HG03108 (cell line): ENCODE results near the gene SOCS1.

ENCODE experiments used
- ATAC-seq: cut with Tn5 transposase; IDR thresholded peaks from one replicate; pipeline ENCODE4 v1.9.1; 2021; ENCODE audit warnings: moderate library complexity; ENCODE audit not compliant: unreplicated experiment

Gene SOCS1

DNA sequence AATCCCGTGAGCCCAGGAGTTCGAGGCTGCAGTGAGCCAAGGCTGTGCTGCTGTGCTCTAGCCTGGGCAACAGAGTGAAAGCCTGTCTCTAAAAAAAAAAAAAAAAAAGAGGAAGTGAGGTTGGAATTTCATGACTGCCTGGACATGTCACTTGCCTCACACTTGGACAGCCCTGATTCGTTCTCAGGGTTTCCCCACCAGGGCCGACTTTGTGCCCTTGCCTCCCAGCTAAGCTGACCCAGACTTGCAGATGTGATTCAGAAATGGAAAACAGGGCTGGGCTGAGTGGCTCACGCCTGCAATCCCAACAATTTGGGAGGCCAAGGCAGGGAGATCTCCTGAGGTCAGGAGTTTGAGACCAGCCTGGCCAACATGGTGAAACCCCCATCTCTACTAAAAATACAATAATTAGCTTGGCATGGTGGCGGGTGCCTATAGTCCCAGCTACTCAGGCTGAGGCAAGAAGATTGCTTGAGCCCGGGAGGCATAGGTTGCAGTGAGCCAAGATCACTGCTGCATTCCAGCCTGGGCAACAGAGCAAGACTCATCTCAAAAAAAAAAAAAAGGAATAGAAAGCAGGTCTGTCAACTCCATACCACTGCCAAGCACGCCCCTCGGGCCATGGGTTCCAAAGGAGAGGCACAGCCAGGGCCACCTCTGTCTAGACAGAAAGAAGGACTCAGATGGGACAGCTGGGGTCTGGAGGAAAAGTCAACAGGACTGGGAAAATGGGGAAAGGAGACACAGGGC lies 46.9 kb downstream of the SOCS1 start:
- no peak for ATAC-seq

DNA sequence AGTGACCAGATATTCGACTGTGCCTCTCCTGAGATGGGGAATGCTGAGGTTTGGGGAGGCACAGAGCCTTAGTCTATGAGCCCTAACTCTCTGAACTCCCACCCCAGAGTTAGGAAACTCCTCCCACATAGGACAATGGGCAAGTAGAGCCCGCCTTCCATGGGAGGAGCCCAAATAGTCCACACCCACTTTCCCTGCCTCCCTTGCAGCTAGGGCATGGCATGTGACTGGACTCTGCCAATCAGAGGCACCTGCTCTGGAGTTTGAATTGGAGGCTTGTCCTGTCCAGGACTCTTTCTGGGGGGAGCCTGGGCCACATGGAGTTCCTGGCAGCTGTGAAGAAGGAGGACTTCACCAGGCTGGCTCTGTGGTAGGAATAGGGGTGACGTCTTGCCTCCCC lies 48.4 kb downstream of the SOCS1 start:
- ATAC-seq = no peak

DNA sequence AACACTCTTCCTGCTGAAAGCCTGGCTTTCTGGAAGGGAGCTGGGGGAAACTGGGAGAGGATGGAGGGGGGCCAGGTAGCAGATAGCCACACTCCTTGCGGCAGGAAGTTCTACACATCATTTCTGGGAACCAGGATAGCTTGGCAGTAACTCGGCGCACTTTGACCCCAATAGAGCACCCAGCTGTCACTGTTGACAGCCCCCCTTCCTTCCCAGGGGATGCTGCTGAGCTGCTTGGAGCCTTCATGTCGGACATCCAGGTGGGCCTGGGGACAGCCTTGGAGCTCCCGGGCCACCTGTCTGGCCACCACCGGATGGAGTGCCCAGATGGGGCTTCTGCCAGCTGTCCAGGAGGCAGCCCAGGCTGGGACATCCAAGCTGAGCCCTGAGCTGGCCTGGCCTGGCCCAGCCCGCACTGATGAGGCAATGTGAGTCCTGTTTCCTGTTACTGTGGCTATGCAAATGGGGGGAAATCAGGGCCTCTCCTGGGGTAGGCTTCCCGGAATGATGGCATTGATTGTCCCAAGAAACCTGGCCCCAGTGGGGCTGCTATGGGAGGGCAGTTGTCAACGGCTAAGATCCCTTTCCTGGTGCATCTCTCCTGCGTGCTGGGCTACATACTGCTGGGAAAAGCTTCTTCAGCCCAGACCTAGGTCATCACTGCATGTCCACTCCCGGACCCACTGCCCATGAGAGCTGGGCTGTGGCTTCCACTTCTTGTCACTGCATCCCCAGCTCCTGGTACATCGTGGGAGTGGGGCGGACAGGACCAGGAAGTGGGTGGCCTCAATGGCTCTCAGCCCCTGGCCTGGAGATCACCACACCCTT lies 50.0 kb downstream of the SOCS1 start:
- no peak for ATAC-seq

GRCh38 chr16:11205065-11205699 lies 50.8 kb downstream of the SOCS1 start:
- no peak for ATAC-seq

DNA sequence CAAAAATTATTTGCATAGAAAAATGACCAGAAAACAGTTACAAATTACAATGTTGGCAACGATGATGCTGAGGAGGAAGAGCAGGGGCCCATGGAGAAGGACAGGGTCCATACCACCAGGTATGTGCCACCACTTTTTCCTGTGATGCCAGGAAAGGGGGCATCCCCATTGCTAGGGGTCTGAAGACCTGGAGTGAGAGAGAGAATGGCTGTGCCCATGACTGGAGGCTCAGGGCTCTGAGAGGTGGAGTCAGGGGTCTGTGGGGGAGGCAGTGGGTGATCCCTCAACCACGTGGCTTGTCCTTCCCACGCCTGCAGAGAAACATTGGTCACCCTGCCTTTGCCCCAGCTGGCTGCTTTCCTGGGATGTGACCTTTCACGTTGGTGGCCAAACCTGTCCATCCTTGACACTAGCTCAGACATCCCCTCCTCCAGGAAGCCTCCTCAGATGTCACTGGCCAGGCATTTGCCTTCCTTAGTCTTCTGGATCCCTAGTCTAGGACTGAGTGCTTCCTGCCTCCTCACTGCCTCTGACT lies 51.4 kb downstream of the SOCS1 start:
- ATAC-seq = no peak
